GM12874 (cell line): ENCODE results near the gene COX20.

ENCODE experiments used
- CTCF ChIP-seq: IDR thresholded peaks from 2 replicates; pipeline ENCODE4 v1.5.1; 2011; ENCODE audit warnings: low read depth, mild to moderate bottlenecking, control low read depth, low read length, moderate library complexity; ENCODE audit not compliant: insufficient read depth

COX20 gene

DNA sequence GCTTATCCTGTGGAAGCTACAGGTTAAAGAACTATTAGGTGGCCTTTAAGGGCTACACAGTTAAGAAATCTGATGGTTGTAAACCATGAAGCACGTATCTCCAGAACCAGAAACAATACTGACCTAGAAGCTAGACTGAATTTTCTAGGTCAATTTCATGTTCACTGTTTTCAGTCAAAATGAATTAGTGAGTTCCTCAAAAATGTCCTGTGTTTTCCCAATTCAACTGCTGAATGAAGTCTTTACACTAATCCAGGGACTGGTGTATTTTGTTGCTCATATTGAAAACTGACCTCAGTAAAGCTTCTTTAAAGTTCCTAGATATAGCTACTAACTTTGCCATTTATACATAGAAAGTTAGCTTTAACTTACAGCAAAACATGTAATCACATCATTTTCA, 22.9 kb downstream of the COX20 start:
- TF ChIP-seq CTCF: no peak

- TF ChIP-seq CTCF: no peak
These were observed 24.6 kb downstream of the COX20 start for GRCh38 chr1:244860078-244860477.

DNA sequence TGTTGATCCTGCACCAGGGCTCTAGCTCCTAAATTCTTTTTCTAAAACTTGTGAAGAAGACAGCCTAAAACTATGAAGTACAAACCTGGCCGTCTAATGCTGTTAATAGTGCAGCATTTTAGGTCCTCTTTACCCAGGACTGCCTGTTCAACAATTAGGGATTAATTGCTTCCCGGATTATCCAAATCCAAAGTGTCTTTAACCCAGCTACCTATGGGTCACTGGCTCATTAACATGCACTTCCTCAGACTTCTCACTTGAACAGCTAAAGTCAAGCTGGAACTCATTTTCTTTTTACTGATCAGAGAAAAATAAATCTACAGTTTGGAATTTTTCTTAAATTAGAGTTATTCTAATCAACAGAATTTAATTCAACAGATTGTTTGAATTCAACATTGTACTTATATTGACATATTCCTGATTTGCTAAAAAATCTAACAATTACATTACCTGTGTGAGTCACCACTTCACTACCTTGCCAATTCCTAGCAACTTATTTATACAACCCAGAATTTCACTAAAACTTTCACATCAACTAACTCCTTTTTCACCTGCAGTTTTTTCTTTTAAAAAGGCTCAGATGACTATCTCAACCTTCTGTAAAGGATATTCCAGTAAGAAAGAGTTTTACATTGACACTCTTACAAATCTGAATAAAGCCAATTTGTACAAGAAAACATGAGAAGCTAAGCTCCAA, 25.6 kb downstream of the COX20 start:
- no peak for TF ChIP-seq CTCF

GRCh38 chr1:244861683-244862082, 26.2 kb downstream of the COX20 start:
- no peak for TF ChIP-seq CTCF

DNA sequence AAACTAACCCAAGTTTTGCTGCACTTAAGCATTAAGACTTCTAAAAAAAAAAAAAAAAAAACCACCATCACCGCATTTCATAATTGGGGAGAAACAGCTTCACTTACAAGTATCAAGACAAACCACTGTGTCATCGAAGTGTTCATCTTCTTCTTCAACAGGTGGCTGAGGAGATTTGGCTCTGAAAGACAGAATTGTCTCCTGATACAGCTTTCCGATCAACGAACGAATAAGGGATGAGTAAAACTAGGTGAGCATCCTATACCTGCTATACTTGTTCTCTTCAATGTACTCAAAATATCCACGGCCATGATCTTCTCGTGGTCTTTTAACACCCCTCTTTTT, 26.9 kb downstream of the COX20 start:
- no peak for TF ChIP-seq CTCF

GRCh38 chr1:244862699-244863490, 27.4 kb downstream of the COX20 start:
- TF ChIP-seq CTCF: no peak

DNA sequence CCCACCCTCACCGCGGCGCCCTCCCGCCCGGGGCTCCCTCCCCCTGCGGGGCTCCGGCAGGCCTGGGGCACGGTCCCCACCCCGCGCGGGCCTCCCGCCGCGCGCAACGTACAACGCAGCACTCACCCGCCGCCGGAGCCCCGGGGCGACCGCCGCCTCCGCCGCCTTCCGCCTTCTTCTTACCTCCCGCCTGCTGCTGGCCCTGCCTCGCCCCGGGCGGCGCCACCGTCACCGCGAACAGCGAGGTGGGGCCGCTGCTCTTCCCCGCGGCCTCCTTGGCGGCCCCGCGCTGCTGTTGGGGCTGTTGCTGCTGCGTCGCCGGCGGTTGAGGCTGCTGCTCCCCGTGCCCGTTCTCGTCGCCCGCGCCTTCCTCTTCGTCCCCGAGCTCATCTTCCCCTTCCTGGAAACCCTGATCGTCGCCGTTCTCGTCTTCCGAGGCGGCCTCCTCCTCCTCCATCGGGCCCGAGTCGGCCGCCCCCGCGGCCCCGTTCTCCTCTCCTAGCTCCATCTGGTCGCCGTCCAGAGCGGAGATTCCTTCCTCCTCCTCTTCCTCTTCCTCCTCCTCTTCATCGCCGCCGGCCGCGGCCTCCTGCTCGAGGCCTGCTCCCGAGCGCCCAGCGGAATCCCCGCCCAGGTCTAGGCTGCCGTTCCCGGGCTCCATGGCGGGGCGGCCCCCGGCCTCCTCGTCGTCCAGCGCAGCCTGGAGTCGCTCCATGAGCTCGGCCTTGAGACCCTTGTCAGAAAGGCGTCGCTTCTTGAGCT, 28.2 kb downstream of the COX20 start:
- no peak for TF ChIP-seq CTCF
